GM19351 (cell line): Measurements from ENCODE around the gene NELL2.

Source experiments
- ATAC-seq: cut with Tn5 transposase; IDR thresholded peaks from one replicate; pipeline ENCODE4 v1.9.1; 2021; ENCODE audit warnings: mild to moderate bottlenecking, moderate library complexity; ENCODE audit not compliant: unreplicated experiment

NELL2 gene

GRCh38 chr12:44637875-44638274, 238.2 kb downstream of the NELL2 start:
- ATAC-seq, result no peak

- no peak for ATAC-seq
Observed at GRCh38 chr12:44628180-44628579, 247.9 kb downstream of the NELL2 start.

- ATAC-seq, result no peak
Observed at GRCh38 chr12:44627387-44628166, 248.5 kb downstream of the NELL2 start.

- no peak for ATAC-seq
Observed at GRCh38 chr12:44626883-44627282, 249.2 kb downstream of the NELL2 start.

- ATAC-seq, result no peak
Observed at GRCh38 chr12:44618946-44619345, 257.2 kb downstream of the NELL2 start.

- no peak for ATAC-seq
Observed at GRCh38 chr12:44616402-44616801, 259.7 kb downstream of the NELL2 start.

- ATAC-seq, result no peak
Observed at GRCh38 chr12:44611538-44611937, 264.6 kb downstream of the NELL2 start.

GRCh38 chr12:44603701-44604100, 272.4 kb downstream of the NELL2 start:
- no peak for ATAC-seq

GRCh38 chr12:44592626-44593025, 283.5 kb downstream of the NELL2 start:
- no peak for ATAC-seq

GRCh38 chr12:44589697-44590096, 286.4 kb downstream of the NELL2 start:
- ATAC-seq, result no peak

GRCh38 chr12:44588651-44589050, 287.5 kb downstream of the NELL2 start:
- ATAC-seq, result no peak

- ATAC-seq, result no peak
Observed at GRCh38 chr12:44584625-44585024, 291.5 kb downstream of the NELL2 start.

GRCh38 chr12:44582521-44582920, 293.6 kb downstream of the NELL2 start:
- ATAC-seq, result no peak

- ATAC-seq, result no peak
Observed at GRCh38 chr12:44581642-44582242, 294.4 kb downstream of the NELL2 start.

- ATAC-seq, result no peak
Observed at GRCh38 chr12:44574586-44574985, 301.5 kb downstream of the NELL2 start.

- no peak for ATAC-seq
Observed at GRCh38 chr12:44573723-44574122, 302.4 kb downstream of the NELL2 start.

- no peak for ATAC-seq
Observed at GRCh38 chr12:44571006-44571550, 305.0 kb downstream of the NELL2 start.

GRCh38 chr12:44570036-44570583, 306.0 kb downstream of the NELL2 start:
- no peak for ATAC-seq

- no peak for ATAC-seq
Observed at GRCh38 chr12:44565163-44565562, 311.0 kb downstream of the NELL2 start.

GRCh38 chr12:44563486-44563885, 312.6 kb downstream of the NELL2 start:
- ATAC-seq, result no peak

- ATAC-seq, result no peak
Observed at GRCh38 chr12:44558340-44559100, 317.6 kb downstream of the NELL2 start.
